Right lobe of liver (tissue), 4 donors: ENCODE data around the gene SLC39A2.

Source experiments
- POLR2A ChIP-seq: fragments of 450-650 bp; IDR thresholded peaks from one replicate; pipeline ENCODE4 v1.6.1; 2017; ENCODE audit warnings: antibody characterized with exemption, mild to moderate bottlenecking
- TF ChIP-seq, protein P1 (sequence below), 4 donors: fragments of 200-600 bp in 3 of 4; fragments of 450-650 bp in 1 of 4; IDR thresholded peaks; one replicate each; pipeline versions ENCODE4 v1.5.1 to v1.8.0; 2016 to 2022; ENCODE audit warnings: antibody characterized with exemption in 4 of 4, mild to moderate bottlenecking in 2 of 4
- donor health status: DM: no; HTN: no; CAD: no.
- donor health status: DM: no; HTN: no; CAD: no.
- donor health status: DM: no; HTN: yes; CAD: no.

DNA sequence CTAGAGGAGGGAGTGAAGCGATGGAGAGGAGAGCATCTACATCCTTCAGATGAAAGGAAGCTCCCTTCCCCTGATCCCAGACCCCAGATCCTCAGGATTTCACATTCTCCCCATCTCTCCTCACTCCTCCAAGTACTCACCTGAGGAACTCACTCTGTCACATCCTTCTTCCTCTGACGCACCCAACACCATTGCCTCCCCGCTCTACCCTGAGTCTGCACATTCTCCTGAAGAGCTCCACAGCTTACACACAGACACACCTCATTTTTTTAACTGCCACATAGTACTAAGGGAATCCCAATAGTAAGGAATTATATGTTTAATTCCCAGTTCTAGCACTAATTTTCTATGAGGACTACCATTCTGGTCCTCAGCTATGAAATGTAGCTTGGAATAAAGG is 25.6 kb upstream of the SLC39A2 start:
- TF ChIP-seq, protein P1, sequence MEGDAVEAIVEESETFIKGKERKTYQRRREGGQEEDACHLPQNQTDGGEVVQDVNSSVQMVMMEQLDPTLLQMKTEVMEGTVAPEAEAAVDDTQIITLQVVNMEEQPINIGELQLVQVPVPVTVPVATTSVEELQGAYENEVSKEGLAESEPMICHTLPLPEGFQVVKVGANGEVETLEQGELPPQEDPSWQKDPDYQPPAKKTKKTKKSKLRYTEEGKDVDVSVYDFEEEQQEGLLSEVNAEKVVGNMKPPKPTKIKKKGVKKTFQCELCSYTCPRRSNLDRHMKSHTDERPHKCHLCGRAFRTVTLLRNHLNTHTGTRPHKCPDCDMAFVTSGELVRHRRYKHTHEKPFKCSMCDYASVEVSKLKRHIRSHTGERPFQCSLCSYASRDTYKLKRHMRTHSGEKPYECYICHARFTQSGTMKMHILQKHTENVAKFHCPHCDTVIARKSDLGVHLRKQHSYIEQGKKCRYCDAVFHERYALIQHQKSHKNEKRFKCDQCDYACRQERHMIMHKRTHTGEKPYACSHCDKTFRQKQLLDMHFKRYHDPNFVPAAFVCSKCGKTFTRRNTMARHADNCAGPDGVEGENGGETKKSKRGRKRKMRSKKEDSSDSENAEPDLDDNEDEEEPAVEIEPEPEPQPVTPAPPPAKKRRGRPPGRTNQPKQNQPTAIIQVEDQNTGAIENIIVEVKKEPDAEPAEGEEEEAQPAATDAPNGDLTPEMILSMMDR (IDR thresholded peaks at IDR 0.05): no peak
- TF ChIP-seq POLR2A: no peak
